IMR-90 (cell line): ENCODE results near the gene PROB1. TPM values are rescaled to one million over a fixed set of nuclear protein-coding genes. Genes with fewer than 3 reads are reported as not detected.

Experiments used
- ATAC-seq: fragments of 200-7000 bp; cut with Tn5 transposase; 2 replicates; pipeline ENCODE4 v1.9.1; 2020; ENCODE audit warnings: low read depth, mild to moderate bottlenecking, moderate library complexity
- BruUV-seq: library from RNA; stranded (reverse); fragments of 400-500 nt; replicated peaks from 2 replicates; lab custom pipeline; 2021; lab: Mats Ljungman, UMichigan
- CTCF ChIA-PET: fragments of 300-600 bp; formaldehyde crosslinking; extraction: SDS; loops from one replicate; lab custom pipeline; 2021; ENCODE audit warnings: antibody characterized with exemption; lab: Yijun Ruan, JAX
- POLR2A ChIA-PET: fragments of 300-600 bp; sonication (Branson Sonifier 250); formaldehyde crosslinking; loops from one replicate; lab custom pipeline; 2022; ENCODE audit warnings: antibody characterized with exemption; ENCODE audit not compliant: unreplicated experiment; lab: Charles Lee
- DNase-seq: peaks from one replicate; pipeline ENCODE4 v3.0.0; 2013
- H2AFZ ChIP-seq: replicated peaks from 2 replicates; pipeline ENCODE3; 2013; ENCODE audit warnings: low read length, mild to moderate bottlenecking; ENCODE audit not compliant: poor library complexity
- H2AK5ac ChIP-seq: 2 replicates; pipeline ENCODE4 v1.6.1; 2013; ENCODE audit warnings: low read depth, low read length, inconsistent platforms
- H2AK9ac ChIP-seq: replicated peaks from 2 replicates; pipeline ENCODE3; 2013; ENCODE audit warnings: mild to moderate bottlenecking, low read depth, low read length, moderate library complexity; ENCODE audit not compliant: poor library complexity
- H2BK120ac ChIP-seq: 2 replicates; pipeline ENCODE4 v1.6.1; 2013; ENCODE audit warnings: low read depth, low read length, inconsistent platforms
- H2BK15ac ChIP-seq: 3 replicates; pipeline ENCODE4 v1.6.1; 2013; ENCODE audit warnings: low read depth, low read length, inconsistent platforms
- H2BK20ac ChIP-seq: 2 replicates; pipeline ENCODE4 v1.6.1; 2013; ENCODE audit warnings: low read depth, mild to moderate bottlenecking, inconsistent platforms, low read length, moderate library complexity
- H2BK5ac ChIP-seq: 2 replicates; pipeline ENCODE4 v1.6.1; 2013; ENCODE audit warnings: mild to moderate bottlenecking, low read depth, low read length, inconsistent platforms; ENCODE audit not compliant: poor library complexity, severe bottlenecking
- H3K14ac ChIP-seq: replicated peaks from 2 replicates; pipeline ENCODE4 v1.6.1; 2013; ENCODE audit warnings: low read depth, low read length, inconsistent platforms
- H3K18ac ChIP-seq: 2 replicates; pipeline ENCODE4 v1.6.1; 2013; ENCODE audit warnings: low read depth, low read length, control low read depth
- H3K23ac ChIP-seq: 2 replicates; pipeline ENCODE4 v1.6.1; 2013; ENCODE audit warnings: low read depth, low read length, inconsistent platforms
- H3K27ac ChIP-seq: 2 replicates; pipeline ENCODE4 v1.5.1; 2013; ENCODE audit warnings: mild to moderate bottlenecking, control low read depth, low read length; ENCODE audit not compliant: insufficient read depth
- H3K27me3 ChIP-seq: 2 replicates; pipeline ENCODE4 v1.6.1; 2013; ENCODE audit warnings: low read length; ENCODE audit not compliant: control insufficient read depth, insufficient read depth
- H3K36me3 ChIP-seq: 2 replicates; pipeline ENCODE4 v1.6.1; 2013; ENCODE audit warnings: low read length, mixed read lengths; ENCODE audit not compliant: control insufficient read depth, insufficient read depth
- H3K4ac ChIP-seq: 2 replicates; pipeline ENCODE4 v1.6.1; 2013; ENCODE audit warnings: low read depth, low read length, inconsistent platforms
- H3K4me1 ChIP-seq: 2 replicates; pipeline ENCODE4 v1.6.1; 2013; ENCODE audit warnings: low read length, mixed read lengths; ENCODE audit not compliant: control insufficient read depth, insufficient read depth
- H3K4me2 ChIP-seq: 2 replicates; pipeline ENCODE4 v1.6.1; 2013; ENCODE audit warnings: low read depth, mild to moderate bottlenecking, control low read depth, low read length, moderate library complexity
- H3K4me3 ChIP-seq: 2 replicates; pipeline ENCODE4 v1.5.1; 2013; ENCODE audit warnings: low read depth, mild to moderate bottlenecking, control low read depth, low read length, moderate library complexity; ENCODE audit not compliant: insufficient read depth
- H3K56ac ChIP-seq: 2 replicates; pipeline ENCODE4 v1.6.1; 2013; ENCODE audit warnings: low read length, inconsistent platforms; ENCODE audit not compliant: insufficient read depth; ENCODE audit errors: extremely low read depth
- H3K79me1 ChIP-seq, 2 experiments: 2 replicates each; pipeline ENCODE4 v1.6.1; 2013; ENCODE audit warnings: low read length in 2 of 2, inconsistent platforms in 1 of 2, low read depth in 1 of 2
- H3K9ac ChIP-seq: 2 replicates; pipeline ENCODE4 v1.6.1; 2013; ENCODE audit warnings: low read depth, low read length, control low read depth
- H3K9me1 ChIP-seq: 2 replicates; pipeline ENCODE4 v1.6.1; 2013; ENCODE audit warnings: low read length, inconsistent platforms; ENCODE audit not compliant: insufficient read depth
- H3K9me3 ChIP-seq: 2 replicates; pipeline ENCODE4 v1.6.1; 2013; ENCODE audit warnings: low read length; ENCODE audit not compliant: control insufficient read depth, insufficient read depth
- H4K20me1 ChIP-seq: 2 replicates; pipeline ENCODE4 v1.6.1; 2013; ENCODE audit warnings: low read length, inconsistent platforms; ENCODE audit not compliant: insufficient read depth
- H4K5ac ChIP-seq: 2 replicates; pipeline ENCODE4 v1.6.1; 2013; ENCODE audit warnings: mild to moderate bottlenecking, low read depth, low read length, control low read depth
- H4K8ac ChIP-seq, 2 experiments: 2 replicates each; pipeline ENCODE4 v1.6.1; 2013; ENCODE audit warnings: low read depth in 2 of 2, low read length in 2 of 2, control low read depth in 1 of 2, inconsistent platforms in 1 of 2
- H4K91ac ChIP-seq: 2 replicates; pipeline ENCODE4 v1.6.1; 2013; ENCODE audit warnings: low read depth, low read length, inconsistent platforms; ENCODE audit not compliant: insufficient read depth
- MAZ ChIP-seq: IDR thresholded peaks from 2 replicates; pipeline ENCODE4 v1.6.1; 2012; ENCODE audit warnings: low read depth, mild to moderate bottlenecking, low read length, improper control_type of control experiment, moderate library complexity, borderline replicate concordance
- RAD21 ChIP-seq: IDR thresholded peaks from 2 replicates; pipeline ENCODE4 v1.6.1; 2012; ENCODE audit warnings: low read length, improper control_type of control experiment
- WGBS, 2 experiments: methylation state at CpG; one replicate each; pipeline versions ENCODE4 v1.1.5 to v1.1.7; 2013; ENCODE audit warnings: missing lambda C conversion rate in 2 of 2; ENCODE audit not compliant: insufficient read length in 1 of 2; ENCODE audit errors: extremely low coverage in 2 of 2; 5-methylcytosine and 5-hydroxymethylcytosine counted together
- dilution Hi-C: fragments of 300-500 bp; cut with HindIII; formaldehyde crosslinking; loops from one replicate; pipeline ENCODE4 v1.14.3; 2018; ENCODE audit warnings: low sequenced_read_pairs; ENCODE audit not compliant: unreplicated experiment
- in situ Hi-C: fragments of 300-500 bp; cut with MboI; formaldehyde crosslinking; loops from 3 replicates; pipeline ENCODE4 v1.14.3; 2019; ENCODE audit warnings: low sequenced_read_pairs, inconsistent platforms, mixed read lengths
- intact Hi-C: fragments of 100-400 bp; cut with micrococcal nuclease; formaldehyde crosslinking; loops from 2 replicates; pipeline ENCODE4 v1.10.0; 2022
- polyA plus RNA-seq, 3 experiments: library from polyadenylated mRNA; depleted of rRNA; stranded (reverse); fragments of >200 nt; gene quantifications; 2 replicates each; pipeline ENCODE4 v1.2.3, GENCODE V29; 2012; ENCODE audit warnings: low replicate concordance in 1 of 3
- total RNA-seq: library from RNA; depleted of rRNA; stranded (reverse); fragments of >200 nt; gene quantifications from 2 replicates; pipeline ENCODE4 v1.2.3, GENCODE V29; 2012

PROB1 gene
- total and polyA plus RNA-seq, 2 of the 4 experiments (the other 2 are of a cell fraction): under 0.01 to 0.38 TPM

GRCh38 chr5:139395844-139396640 lies 1.1 kb upstream of the PROB1 start:
- no peak for DNase-seq
- H4K20me1 ChIP-seq: no peaks in the 10 kb centered on the region
- no peak overlapping the region for H2BK5ac ChIP-seq
- H2AK5ac ChIP-seq: no peak overlapping the region
- H3K36me3 ChIP-seq: no peaks in the 10 kb centered on the region
- no peak overlapping the region for H3K14ac ChIP-seq
- BruUV-seq: no TSS peak
- dilution Hi-C loops: no loop called here
- ChIA-PET CTCF (no interaction called here), POLR2A (no interaction called here)
- H3K27ac ChIP-seq: no peak overlapping the region
- peaks cover 16% of the 10 kb centered on the region; the same call in 1 of the 2 replicates for H3K9me3 ChIP-seq
- H2BK20ac ChIP-seq: no peak overlapping the region
- no peak overlapping the region for H3K4ac ChIP-seq
- ATAC-seq: no peak
- peaks cover 28% of the 10 kb centered on the region for H3K27me3 ChIP-seq
- H2AFZ ChIP-seq: no peak overlapping the region
- 56% methylated on average over 2 of the region's 8 CpGs; no CpG with 5 or more reads in 1 of the 2 experiments for WGBS, 2 experiments
- in situ Hi-C loops: no loop called here
- no peak overlapping the region for H3K4me3 ChIP-seq
- H3K9me1 ChIP-seq: no peaks in the 10 kb centered on the region
- no peak overlapping the region for H2BK120ac ChIP-seq
- no peak overlapping the region for H2BK15ac ChIP-seq
- no peak overlapping the region for H4K5ac ChIP-seq
- no peak for TF ChIP-seq RAD21
- peak; percentile 29; the same call in 1 of the 2 replicates for TF ChIP-seq MAZ
- H4K91ac ChIP-seq: no peak overlapping the region
- H3K4me1 ChIP-seq: peaks cover 3% of the 10 kb centered on the region; the same call in 1 of the 2 replicates
- no peaks in the 10 kb centered on the region for H3K79me1 ChIP-seq
- H2AK9ac ChIP-seq: no peak overlapping the region
- no peak overlapping the region for H3K4me2 ChIP-seq
- no peak overlapping the region for H4K8ac ChIP-seq
- H3K18ac ChIP-seq: no peak overlapping the region
- H3K9ac ChIP-seq: no peak overlapping the region
- no peak overlapping the region for H3K56ac ChIP-seq
- intact Hi-C loops: no loop called here
- H3K23ac ChIP-seq: no peak overlapping the region
